OCI-LY1 (cell line): Measurements from ENCODE around the gene SORBS1.

Source experiments
- CTCF ChIP-seq: fragments of 200-600 bp; sonication (generic), shearing (Covaris generic); IDR thresholded peaks from 2 replicates; pipeline ENCODE4 v1.5.1; 2017; ENCODE audit warnings: mild to moderate bottlenecking, antibody characterized with exemption, low read length, moderate library complexity, mixed read lengths
- EZH2 ChIP-seq: fragments of 200-600 bp; sonication (generic), shearing (Covaris generic); IDR thresholded peaks from 2 replicates; pipeline ENCODE4 v1.8.0; 2017; ENCODE audit warnings: borderline replicate concordance, mixed run types, mild to moderate bottlenecking, antibody characterized with exemption, low read length, moderate library complexity, mixed read lengths

GRCh38 chr10:95300022-95300539 lies 261.1 kb downstream of the SORBS1 start:
- TF ChIP-seq CTCF (no peak), EZH2 (no peak)
